Kidney (tissue), 14 donors: ENCODE data around the gene ATG16L2. TPM values are rescaled to one million over a fixed set of nuclear protein-coding genes. Genes with fewer than 3 reads are reported as not detected.
"Not testable (repeated sequence)": the region's sequence is repeated elsewhere in the genome, so short reads cannot be mapped to it uniquely, and the experiment has no call there.

Experiments
- DNase-seq, 5 donors: peaks; one replicate each; pipeline ENCODE4 v3.0.0-alpha.2; 2013 to 2020
- FAIRE-seq: peaks from 2 replicates; lab custom pipeline; 2012; peaks lifted over from hg19 to GRCh38; lab: Jason Lieb, UNC
- H3K27ac ChIP-seq, 2 donors: one replicate each; pipeline ENCODE4 v1.7.0; 2013; ENCODE audit warnings: low read depth in 2 of 2, low read length in 2 of 2, inconsistent platforms in 1 of 2
- H3K27me3 ChIP-seq: one replicate; pipeline ENCODE4 v1.7.1; 2013; ENCODE audit warnings: low read length, inconsistent platforms; ENCODE audit not compliant: control insufficient read depth, insufficient read depth
- H3K36me3 ChIP-seq, 3 donors: one replicate each; pipeline versions ENCODE4 v1.7.0 to v1.7.1; 2013; ENCODE audit warnings: low read length in 3 of 3, control low read depth in 1 of 3, inconsistent platforms in 1 of 3; ENCODE audit not compliant: insufficient read depth in 3 of 3, control insufficient read depth in 2 of 3
- H3K4me1 ChIP-seq, 3 donors: one replicate each; pipeline versions ENCODE4 v1.7.0 to v1.7.1; 2013; ENCODE audit warnings: low read length in 3 of 3, inconsistent platforms in 1 of 3, low read depth in 1 of 3; ENCODE audit not compliant: control insufficient read depth in 2 of 3, insufficient read depth in 2 of 3
- H3K4me3 ChIP-seq, 3 donors: one replicate each; pipeline versions ENCODE4 v1.7.0 to v1.8.1; 2013; ENCODE audit warnings: low read length in 3 of 3, control low read depth in 1 of 3, inconsistent platforms in 1 of 3
- H3K9ac ChIP-seq, 3 donors: one replicate each; pipeline versions ENCODE4 v1.7.0 to v1.7.1; 2013; ENCODE audit warnings: low read length in 3 of 3, control low read depth in 1 of 3, inconsistent platforms in 1 of 3
- H3K9me3 ChIP-seq, 3 donors: one replicate each; pipeline versions ENCODE4 v1.7.0 to v1.7.1; 2013; ENCODE audit warnings: low read length in 3 of 3, control low read depth in 1 of 3, inconsistent platforms in 1 of 3; ENCODE audit not compliant: control insufficient read depth in 2 of 3, insufficient read depth in 1 of 3
- CTCF ChIP-seq: IDR thresholded peaks from 3 replicates; pipeline ENCODE4 v1.5.1; 2012; ENCODE audit warnings: mild to moderate bottlenecking, moderate library complexity, borderline replicate concordance; ENCODE audit not compliant: insufficient read depth; ENCODE audit errors: extremely low read depth
- intact Hi-C: fragments of 100-400 bp; cut with DNase I; formaldehyde crosslinking; loops from one replicate; pipeline ENCODE4 v1.11.1; 2022
- polyA plus RNA-seq: library from polyadenylated mRNA; stranded (reverse); fragments of 350-450 nt; fragmentation: Illumina TruSeq; extraction: RNeasy Lipid Tissue Mini Kit (QIAGEN cat#74804); gene quantifications from one replicate; pipeline ENCODE4 v1.2.3, GENCODE V29; 2014; ENCODE audit warnings: low read depth, low replicate concordance; ENCODE audit not compliant: insufficient read depth
- total RNA-seq: library from RNA; stranded (reverse); fragmentation: NEBNext Ultra II Directional; extraction: Animal tissue kit (Norgen Biotek cat#: 25700); gene quantifications from one replicate; pipeline ENCODE4 v1.2.1, GENCODE V29; 2021
- donor health status: control.
- donor health status: control.
- donor health status: control.
- donor health status: control.
- donor health status: control.
- donor health status: DM: yes; HTN: yes; CAD: no.
- donor health status: Normal renal cell carcinoma (clear cell type).

The ATG16L2 gene
- total and polyA plus RNA-seq, 2 donors from 2014 or later: 16.1 to 38.6 TPM

GRCh38 chr11:72802822-72803221, 11.4 kb upstream of the ATG16L2 start:
- intact Hi-C loops: no loop called here
- Histone ChIP-seq H3K4me1 (no peaks in the 10 kb centered on the region), H3K9ac (no peak overlapping the region), H3K27me3 (no peaks in the 10 kb centered on the region), H3K9me3 (no peaks in the 10 kb centered on the region), H3K27ac (no peak overlapping the region), H3K36me3 (no peaks in the 10 kb centered on the region), H3K4me3 (no peak overlapping the region)
- no peak for TF ChIP-seq CTCF
- no peak for FAIRE-seq
- DNase-seq: no peak

DNA sequence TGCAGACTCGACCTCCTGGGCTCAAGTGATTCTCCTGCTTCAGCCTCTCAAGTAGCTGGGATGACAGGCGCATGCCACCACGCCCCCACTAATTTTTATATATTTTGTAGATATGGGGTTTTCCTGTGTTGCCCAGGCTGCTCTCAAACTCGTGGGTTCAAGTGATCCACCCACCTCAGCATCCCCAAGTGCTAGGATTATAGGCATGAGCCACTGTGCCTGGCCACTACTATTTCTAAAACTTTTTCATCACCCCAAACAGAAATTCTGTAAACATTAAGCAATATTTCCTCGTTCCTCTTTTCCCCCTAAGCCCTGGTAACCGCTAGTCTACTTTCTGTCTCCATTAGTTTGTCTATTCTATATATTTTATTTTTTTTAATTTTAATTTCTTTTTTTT, 9.0 kb upstream of the ATG16L2 start:
- Histone ChIP-seq H3K9ac (no peak overlapping the region), H3K9me3 (no peaks in the 10 kb centered on the region), H3K4me3 (no peak overlapping the region), H3K27me3 (no peaks in the 10 kb centered on the region), H3K4me1 (no peaks in the 10 kb centered on the region), H3K36me3 (no peaks in the 10 kb centered on the region), H3K27ac (no peak overlapping the region)
- TF ChIP-seq CTCF: no peak
- DNase-seq: peak in 1 of 5 donors; percentile 40
- FAIRE-seq: no peak
- intact Hi-C loops: no loop called here

GRCh38 chr11:72806378-72806777, 7.8 kb upstream of the ATG16L2 start:
- H3K27ac ChIP-seq, DNase-seq, H3K9ac ChIP-seq, H3K4me3 ChIP-seq, H3K27me3 ChIP-seq, H3K9me3 ChIP-seq, H3K36me3 ChIP-seq, FAIRE-seq, H3K4me1 ChIP-seq, intact Hi-C loops: not testable (repeated sequence)

DNA sequence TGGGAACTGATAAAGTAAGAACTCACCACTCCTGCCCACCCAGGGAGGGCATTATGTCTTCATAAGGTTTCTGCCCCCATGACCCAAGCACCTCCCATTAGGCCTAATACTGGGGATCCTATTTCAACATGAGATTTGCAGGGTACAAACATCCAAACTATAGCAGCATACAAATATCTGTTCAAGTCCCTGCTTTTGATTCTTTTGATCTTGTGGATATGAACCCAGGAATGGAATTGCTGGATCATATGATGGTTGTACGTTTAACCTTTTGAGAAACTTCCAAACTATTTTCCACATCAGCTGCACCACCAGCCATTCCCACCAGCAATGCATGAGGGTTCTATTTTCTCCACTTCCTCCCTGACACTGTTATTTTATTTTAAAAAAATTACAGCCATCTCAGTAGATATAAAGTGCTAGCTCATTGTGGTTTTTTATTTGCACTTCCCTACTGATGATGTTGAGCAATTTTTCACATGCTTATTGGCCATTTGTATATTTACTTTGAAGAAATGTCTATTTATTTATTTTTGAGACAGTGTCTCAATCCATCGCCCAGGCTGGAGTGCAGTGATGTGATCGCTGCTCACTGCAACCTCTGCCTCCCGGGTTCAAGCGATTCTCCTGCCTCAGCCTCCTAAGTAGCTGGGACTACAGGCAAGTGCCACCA, 7.1 kb upstream of the ATG16L2 start:
- no peaks in the 10 kb centered on the region for H3K4me1 ChIP-seq
- no peaks in the 10 kb centered on the region for H3K9me3 ChIP-seq
- no peaks in the 10 kb centered on the region for H3K27me3 ChIP-seq
- H3K36me3 ChIP-seq: no peaks in the 10 kb centered on the region
- intact Hi-C loops: no loop called here
- no peak overlapping the region for H3K9ac ChIP-seq
- no peak for TF ChIP-seq CTCF
- H3K4me3 ChIP-seq: no peak overlapping the region
- no peak overlapping the region for H3K27ac ChIP-seq
- DNase-seq: no peak
- no peak for FAIRE-seq
